Neuron (in vitro differentiated cells): ENCODE results near the gene GABRB2.
"Not testable (repeated sequence)": the region's sequence is repeated elsewhere in the genome, so short reads cannot be mapped to it uniquely, and the experiment has no call there.

Experiments used
- H2AFZ ChIP-seq: one replicate; pipeline ENCODE4 v1.6.1; 2013; ENCODE audit warnings: low read depth, mild to moderate bottlenecking, inconsistent platforms, low read length, moderate library complexity
- H3K27me3 ChIP-seq: one replicate; pipeline ENCODE4 v1.6.1; 2013; ENCODE audit warnings: low read length; ENCODE audit not compliant: insufficient read depth
- H3K36me3 ChIP-seq: one replicate; pipeline ENCODE4 v1.6.1; 2013; ENCODE audit warnings: low read length; ENCODE audit not compliant: insufficient read depth
- H3K4me1 ChIP-seq: one replicate; pipeline ENCODE4 v1.6.1; 2013; ENCODE audit warnings: low read length; ENCODE audit not compliant: insufficient read depth
- H3K4me3 ChIP-seq: 2 replicates; pipeline ENCODE4 v1.5.1; 2013; ENCODE audit warnings: mild to moderate bottlenecking, low read length, moderate library complexity
- H3K9me3 ChIP-seq: one replicate; pipeline ENCODE4 v1.6.1; 2013; ENCODE audit warnings: low read length

GABRB2 gene

DNA sequence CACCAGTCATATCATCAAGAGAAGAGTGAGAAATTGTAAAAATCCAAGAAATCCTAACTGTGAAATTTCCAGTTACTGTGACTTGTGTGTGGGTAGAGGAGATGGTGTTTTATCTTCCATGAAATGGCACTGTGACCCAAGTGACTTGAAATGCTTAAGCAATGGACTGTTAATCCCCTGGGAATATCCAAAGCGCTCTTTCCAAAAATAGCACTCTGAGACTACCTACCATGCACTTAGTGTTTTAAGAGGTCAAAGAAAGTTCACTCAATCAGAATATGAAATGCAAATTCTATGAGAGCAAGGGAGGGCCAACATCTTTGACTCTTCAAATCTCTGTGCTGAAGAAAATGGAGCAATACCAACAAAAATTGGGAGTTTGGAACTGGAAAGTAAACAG, 244.0 kb downstream of the GABRB2 start:
- Histone ChIP-seq H3K4me1 (no peaks in the 10 kb centered on the region), H2AFZ (no peak overlapping the region), H3K4me3 (no peak overlapping the region), H3K36me3 (no peaks in the 10 kb centered on the region), H3K9me3 (no peaks in the 10 kb centered on the region), H3K27me3 (no peaks in the 10 kb centered on the region)

DNA sequence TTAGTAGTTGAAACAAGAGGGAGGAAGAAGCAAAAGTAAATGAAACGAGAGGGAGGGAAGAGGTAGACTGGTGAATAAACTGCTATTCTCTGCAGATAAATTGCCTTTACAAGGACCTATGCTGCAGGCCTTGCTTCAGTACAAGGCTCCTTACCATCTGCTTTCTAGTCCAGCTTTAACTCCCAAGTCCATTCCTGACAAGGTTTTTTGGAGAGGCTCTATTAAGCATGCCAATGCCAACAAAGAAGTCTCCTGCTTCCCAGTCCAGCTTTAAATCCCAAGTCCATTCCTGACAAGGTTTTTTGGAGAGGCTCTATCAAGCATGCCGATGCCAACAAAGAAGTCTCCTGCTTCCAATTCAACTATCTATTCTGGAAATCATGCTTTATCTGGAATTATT, 244.9 kb downstream of the GABRB2 start:
- no peaks in the 10 kb centered on the region for H3K27me3 ChIP-seq
- H2AFZ ChIP-seq = no peak overlapping the region
- no peaks in the 10 kb centered on the region for H3K36me3 ChIP-seq
- no peak overlapping the region for H3K4me3 ChIP-seq
- H3K4me1 ChIP-seq = no peaks in the 10 kb centered on the region
- H3K9me3 ChIP-seq = no peaks in the 10 kb centered on the region

DNA sequence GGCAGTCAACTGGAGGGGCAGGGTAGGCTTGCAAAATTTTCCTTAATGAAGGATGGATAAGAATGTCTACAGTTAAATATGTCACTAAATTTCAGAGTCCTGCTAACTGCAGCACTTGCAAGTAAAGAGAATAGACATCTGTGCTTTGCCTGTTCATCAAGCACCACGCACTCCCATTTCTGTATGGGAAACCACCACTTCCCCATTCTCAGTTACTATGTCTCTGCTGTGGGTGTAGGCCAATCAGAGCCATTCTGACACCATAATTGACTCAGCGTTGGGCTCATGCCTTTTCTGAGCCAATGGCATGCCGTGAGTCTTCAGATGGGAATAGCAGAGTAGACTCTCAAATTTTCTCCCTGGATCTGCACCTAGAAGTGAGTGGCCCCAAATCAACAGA, 247.5 kb downstream of the GABRB2 start:
- H3K4me1 ChIP-seq = no peaks in the 10 kb centered on the region
- no peaks in the 10 kb centered on the region for H3K27me3 ChIP-seq
- no peaks in the 10 kb centered on the region for H3K36me3 ChIP-seq
- H3K4me3 ChIP-seq = no peak overlapping the region
- no peak overlapping the region for H2AFZ ChIP-seq
- no peaks in the 10 kb centered on the region for H3K9me3 ChIP-seq

DNA sequence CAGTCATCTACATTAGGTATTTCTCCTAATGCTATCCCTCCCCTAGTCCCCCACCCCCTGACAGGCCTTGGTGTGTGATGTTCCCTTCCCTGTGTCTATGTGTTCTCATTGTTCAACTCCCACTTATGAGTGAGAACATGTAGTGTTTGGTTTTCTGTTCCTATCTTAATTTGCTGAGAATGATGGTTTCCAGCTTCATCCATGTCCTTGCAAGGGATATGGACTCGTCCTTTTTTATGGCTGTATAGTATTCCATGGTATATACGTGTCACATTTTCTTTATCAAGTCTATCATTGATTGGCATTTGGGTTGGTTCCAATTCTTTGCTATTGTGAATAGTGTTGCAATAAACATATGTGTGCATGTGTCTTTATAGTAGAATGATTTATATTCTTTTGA, 249.1 kb downstream of the GABRB2 start:
- H3K36me3 ChIP-seq, H3K9me3 ChIP-seq, H3K4me1 ChIP-seq, H3K27me3 ChIP-seq, H2AFZ ChIP-seq, H3K4me3 ChIP-seq: not testable (repeated sequence)

DNA sequence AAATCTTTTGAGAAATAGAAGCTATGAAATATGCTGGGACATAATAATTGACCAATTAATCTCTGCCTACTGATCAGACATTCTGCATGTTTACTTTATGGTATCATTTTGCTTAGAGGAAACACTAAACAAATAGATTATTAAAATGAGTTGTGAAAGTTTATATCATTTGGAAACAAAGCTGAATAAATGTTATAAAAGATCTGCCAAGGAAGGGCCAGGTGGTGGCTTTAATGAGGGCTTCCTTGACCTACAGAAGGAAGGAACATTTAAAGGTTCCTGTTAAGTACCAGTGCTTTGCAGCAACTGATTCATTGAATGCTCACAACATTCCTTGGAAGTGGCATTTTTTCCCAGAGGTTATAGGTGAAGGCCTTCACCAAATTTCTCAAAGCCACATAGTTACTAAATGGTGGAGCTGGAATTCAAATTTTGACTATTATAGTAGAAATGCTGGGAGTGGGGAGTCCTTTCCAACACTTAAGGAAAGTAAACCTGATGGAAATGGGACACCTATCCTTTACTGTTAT, 250.7 kb downstream of the GABRB2 start:
- Histone ChIP-seq H3K4me1 (no peaks in the 10 kb centered on the region), H3K36me3 (no peaks in the 10 kb centered on the region), H3K4me3 (no peak overlapping the region), H3K27me3 (no peaks in the 10 kb centered on the region), H3K9me3 (no peaks in the 10 kb centered on the region), H2AFZ (no peak overlapping the region)

DNA sequence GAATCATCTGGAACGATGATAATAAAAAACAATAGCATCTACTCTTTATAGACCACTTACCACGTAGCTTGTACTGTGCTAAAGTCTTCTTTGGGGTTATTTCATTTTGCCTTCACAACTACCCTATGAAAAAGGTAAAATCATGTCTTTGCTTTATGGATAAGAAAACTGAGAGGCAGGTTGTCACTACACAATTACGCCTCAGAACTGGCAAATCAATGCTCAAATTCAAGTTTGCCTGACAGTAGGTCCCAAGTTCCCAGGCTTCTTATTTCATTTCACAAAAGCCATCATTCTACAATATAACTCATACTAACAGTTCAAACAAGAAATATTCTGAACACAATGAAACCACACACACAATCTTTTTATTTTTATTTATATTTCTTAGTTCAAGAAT, 258.5 kb downstream of the GABRB2 start:
- no peaks in the 10 kb centered on the region for H3K27me3 ChIP-seq
- H2AFZ ChIP-seq = no peak overlapping the region
- no peaks in the 10 kb centered on the region for H3K9me3 ChIP-seq
- no peak overlapping the region for H3K4me3 ChIP-seq
- H3K36me3 ChIP-seq = no peaks in the 10 kb centered on the region
- peaks cover 2% of the 10 kb centered on the region for H3K4me1 ChIP-seq

DNA sequence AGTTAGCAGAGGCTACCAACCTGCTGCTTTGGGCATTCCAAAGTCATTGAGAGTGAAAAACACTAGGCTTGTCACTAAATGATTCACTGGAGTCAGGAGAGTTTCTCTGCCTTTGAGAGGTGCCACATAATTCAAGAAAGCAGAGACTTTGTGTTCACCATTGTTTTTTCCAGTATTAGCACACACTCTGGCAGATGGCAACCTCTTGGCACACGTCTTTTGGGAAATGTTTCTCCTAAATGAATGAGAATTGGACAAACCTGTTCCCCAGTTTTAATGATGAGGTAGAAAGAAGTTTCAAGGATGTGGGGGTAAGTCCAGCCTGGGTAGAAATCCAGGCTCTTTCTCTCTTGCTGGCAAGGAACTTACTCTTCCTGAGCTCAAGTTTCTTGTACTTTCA, 259.1 kb downstream of the GABRB2 start:
- H3K4me1 ChIP-seq = peaks cover 2% of the 10 kb centered on the region
- no peaks in the 10 kb centered on the region for H3K36me3 ChIP-seq
- no peaks in the 10 kb centered on the region for H3K9me3 ChIP-seq
- no peaks in the 10 kb centered on the region for H3K27me3 ChIP-seq
- no peak overlapping the region for H2AFZ ChIP-seq
- H3K4me3 ChIP-seq = no peak overlapping the region

DNA sequence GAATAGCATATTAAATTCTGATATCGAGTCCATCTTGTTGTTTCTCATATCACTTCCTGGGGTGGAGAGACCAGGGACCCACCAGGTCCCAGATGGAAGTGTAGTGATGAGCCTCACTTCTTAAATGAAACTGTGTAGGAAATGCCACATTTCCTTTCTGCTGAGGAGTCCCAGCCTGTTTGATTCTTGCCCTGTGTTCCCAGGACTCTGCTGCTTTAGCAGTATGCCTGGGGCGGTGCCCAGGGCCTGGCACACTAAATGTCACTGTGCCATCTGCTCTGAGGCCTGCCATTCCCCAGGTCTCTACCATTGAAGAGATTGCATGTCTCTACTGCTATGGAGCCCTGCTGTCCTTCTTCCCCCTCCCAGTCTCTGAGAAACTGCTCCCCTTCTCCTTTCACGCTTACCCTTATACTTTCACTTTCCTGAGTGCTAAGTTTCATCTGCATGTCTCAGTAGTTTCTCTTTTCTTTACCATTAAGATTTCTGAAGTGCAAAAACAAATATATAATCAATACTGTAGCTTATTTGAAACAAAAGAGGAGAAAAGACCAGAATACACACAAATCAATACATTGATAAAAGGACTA, 260.4 kb downstream of the GABRB2 start:
- H3K9me3 ChIP-seq = no peaks in the 10 kb centered on the region
- no peak overlapping the region for H3K4me3 ChIP-seq
- H3K36me3 ChIP-seq = no peaks in the 10 kb centered on the region
- H3K27me3 ChIP-seq = no peaks in the 10 kb centered on the region
- H3K4me1 ChIP-seq = peaks cover 2% of the 10 kb centered on the region
- no peak overlapping the region for H2AFZ ChIP-seq

DNA sequence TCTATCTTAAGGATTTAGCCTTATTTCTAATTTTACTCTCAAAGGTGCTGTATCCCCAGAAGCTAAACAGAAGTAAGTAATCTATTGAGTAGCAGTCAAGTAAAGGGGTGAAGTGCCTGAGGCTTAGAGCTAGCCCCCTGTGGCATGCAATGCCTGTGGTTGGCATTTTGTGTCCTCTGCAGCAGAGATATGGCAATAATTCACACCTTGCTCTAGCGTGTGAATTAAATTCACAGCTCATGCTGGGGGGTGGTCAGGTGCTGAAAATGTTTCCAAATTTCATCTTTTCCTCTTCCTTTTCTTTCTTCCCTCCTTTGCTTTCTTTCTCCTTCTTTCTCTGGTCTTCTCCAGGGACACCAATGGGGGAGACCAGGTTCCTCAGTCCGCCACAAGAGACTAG, 262.1 kb downstream of the GABRB2 start:
- no peaks in the 10 kb centered on the region for H3K27me3 ChIP-seq
- no peaks in the 10 kb centered on the region for H3K36me3 ChIP-seq
- H3K9me3 ChIP-seq = no peaks in the 10 kb centered on the region
- H3K4me3 ChIP-seq = no peak overlapping the region
- no peak overlapping the region for H2AFZ ChIP-seq
- peaks cover 2% of the 10 kb centered on the region for H3K4me1 ChIP-seq

DNA sequence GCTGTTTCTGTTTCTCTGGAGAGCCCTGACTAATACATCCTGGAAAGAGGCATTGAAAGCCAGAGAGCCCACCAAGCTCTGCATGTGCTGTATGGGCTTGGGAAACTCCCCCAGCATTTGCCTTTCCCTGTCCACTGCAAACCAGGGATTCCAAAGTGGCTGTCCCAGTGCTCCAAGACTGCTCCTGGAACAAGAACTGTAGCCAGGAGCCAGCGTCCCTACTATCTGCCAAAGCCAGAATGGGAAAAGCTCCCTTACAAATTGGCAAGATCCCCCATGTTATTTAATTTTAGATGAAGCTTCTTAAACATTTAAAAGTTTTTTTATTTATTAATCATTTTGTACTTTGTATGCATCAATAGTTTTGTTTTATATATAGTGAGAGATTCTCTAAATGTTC, 263.2 kb downstream of the GABRB2 start:
- Histone ChIP-seq H3K27me3 (no peaks in the 10 kb centered on the region), H2AFZ (no peak overlapping the region), H3K36me3 (no peaks in the 10 kb centered on the region), H3K4me3 (no peak overlapping the region), H3K9me3 (no peaks in the 10 kb centered on the region), H3K4me1 (peaks cover 2% of the 10 kb centered on the region)

DNA sequence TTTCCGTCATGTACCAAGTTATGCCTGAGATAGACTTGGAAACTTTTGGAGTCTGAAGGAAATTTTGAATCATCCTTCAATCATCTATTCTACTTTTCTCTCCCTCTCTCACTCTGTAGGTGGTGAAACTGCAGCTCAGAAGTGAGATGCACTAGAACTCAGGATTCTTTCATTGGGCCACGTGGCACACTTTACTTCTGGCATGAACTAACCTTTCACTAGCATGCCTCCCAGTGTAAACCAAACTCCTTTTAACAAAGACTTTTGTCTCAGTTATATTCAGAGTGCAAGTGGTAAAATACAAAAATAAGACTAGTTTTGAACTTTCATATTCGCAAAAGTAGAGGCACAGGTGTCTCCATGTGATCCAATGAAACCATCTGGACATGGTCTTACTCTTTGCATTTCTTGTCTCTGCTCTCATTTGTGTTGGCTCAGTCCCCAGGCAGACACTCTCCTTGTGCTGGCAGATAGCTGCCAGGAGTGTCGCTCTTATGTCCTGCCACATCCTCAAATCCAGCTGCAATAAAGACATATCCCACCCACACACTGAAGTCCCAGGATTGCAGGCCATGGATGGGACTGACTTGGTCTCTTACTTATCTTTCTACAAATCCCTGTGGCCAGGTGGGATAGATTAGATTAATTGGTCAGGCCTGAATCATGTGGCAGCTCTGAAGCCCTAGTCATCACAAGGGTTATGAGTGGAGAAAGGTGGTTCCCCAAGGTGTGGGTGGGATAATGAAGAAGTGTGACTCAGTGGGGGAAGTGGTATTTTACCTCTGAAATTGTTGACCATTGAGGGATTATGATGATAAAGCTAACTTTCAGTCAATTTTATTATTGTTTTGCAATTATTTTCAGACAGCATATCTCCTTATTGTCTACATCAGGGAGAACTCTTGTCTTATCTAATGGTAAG, 267.5 kb downstream of the GABRB2 start:
- H3K27me3 ChIP-seq = no peaks in the 10 kb centered on the region
- H3K4me1 ChIP-seq = peaks cover 2% of the 10 kb centered on the region
- H3K36me3 ChIP-seq = no peaks in the 10 kb centered on the region
- H2AFZ ChIP-seq = no peak overlapping the region
- no peaks in the 10 kb centered on the region for H3K9me3 ChIP-seq
- no peak overlapping the region for H3K4me3 ChIP-seq

DNA sequence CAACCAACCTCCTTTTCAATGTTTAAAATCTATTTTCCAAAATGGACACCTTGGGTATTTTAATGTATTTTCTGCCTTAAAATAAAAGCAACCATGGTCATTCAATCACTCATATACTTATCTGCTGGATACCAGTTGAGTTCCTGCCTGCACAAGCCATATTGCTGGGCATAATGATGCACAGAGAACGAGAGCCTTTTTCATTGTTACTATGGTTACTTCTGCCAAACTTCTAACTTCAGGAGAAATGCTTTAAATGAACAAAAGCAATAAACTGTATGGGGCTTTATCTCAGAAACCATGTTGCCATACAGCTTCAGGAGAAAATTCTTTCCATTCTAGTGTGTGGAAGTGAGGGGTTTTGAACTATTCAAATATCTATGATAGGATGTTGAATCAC, 269.5 kb downstream of the GABRB2 start:
- Histone ChIP-seq H3K9me3 (no peaks in the 10 kb centered on the region), H3K27me3 (no peaks in the 10 kb centered on the region), H3K36me3 (no peaks in the 10 kb centered on the region), H3K4me3 (no peak overlapping the region), H3K4me1 (no peaks in the 10 kb centered on the region), H2AFZ (no peak overlapping the region)

DNA sequence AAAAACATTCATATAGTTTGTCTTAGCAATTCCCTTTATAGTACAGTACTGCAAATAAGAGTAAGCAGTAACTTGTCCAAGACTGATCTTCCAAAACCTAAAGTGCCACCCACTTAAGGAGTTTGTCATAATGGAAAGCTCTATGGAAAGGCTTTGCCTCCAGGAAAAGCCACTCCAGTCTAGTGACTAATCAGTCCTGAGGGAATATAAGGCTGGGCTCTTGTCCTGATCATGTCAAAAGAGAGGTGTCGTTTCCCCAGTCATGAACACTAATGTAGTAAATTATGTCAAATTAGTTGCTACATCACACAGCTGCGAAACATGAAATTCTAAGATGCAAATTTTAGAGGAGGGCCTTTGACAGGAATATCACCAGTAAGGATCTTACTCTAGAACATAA, 271.6 kb downstream of the GABRB2 start:
- no peaks in the 10 kb centered on the region for H3K36me3 ChIP-seq

More for the DNA sequence above, 271.6 kb downstream of the GABRB2 start:
- Histone ChIP-seq H2AFZ (no peak overlapping the region), H3K4me1 (no peaks in the 10 kb centered on the region), H3K9me3 (no peaks in the 10 kb centered on the region), H3K4me3 (no peak overlapping the region), H3K27me3 (no peaks in the 10 kb centered on the region)
